ENCODE results near the gene DGKZ. TPM values are rescaled to one million over a fixed set of nuclear protein-coding genes. Genes with fewer than 3 reads are reported as not detected.
"Not testable (repeated sequence)": the region's sequence is repeated elsewhere in the genome, so short reads cannot be mapped to it uniquely, and the experiment has no call there.

Gene DGKZ
- total RNA-seq, 1 experiment from 2014 or later, result 14.8 TPM

GRCh38 chr11:46363455-46364005 is 16.3 kb downstream of the DGKZ start:
- DNase-seq (ENCODE audit: extremely low read depth, low read depth), result no peak

- no peak for DNase-seq (ENCODE audit: extremely low read depth, low read depth)
Observed at GRCh38 chr11:46364056-46364455, 16.8 kb downstream of the DGKZ start.

GRCh38 chr11:46364791-46365190 is 17.5 kb downstream of the DGKZ start:
- DNase-seq (ENCODE audit: extremely low read depth, low read depth), result no peak

GRCh38 chr11:46366260-46366659 is 19.0 kb downstream of the DGKZ start:
- DNase-seq (ENCODE audit: extremely low read depth, low read depth), result no peak

GRCh38 chr11:46366661-46367161 is 19.4 kb downstream of the DGKZ start:
- DNase-seq (ENCODE audit: extremely low read depth, low read depth), result no peak

GRCh38 chr11:46367244-46367915 is 20.1 kb downstream of the DGKZ start:
- no peak for DNase-seq (ENCODE audit: extremely low read depth, low read depth)

- no peak for DNase-seq (ENCODE audit: extremely low read depth, low read depth)
Observed at GRCh38 chr11:46367916-46368267, 20.6 kb downstream of the DGKZ start.

- no peak for DNase-seq (ENCODE audit: extremely low read depth, low read depth)
Observed at GRCh38 chr11:46369458-46370152, 22.3 kb downstream of the DGKZ start.

- DNase-seq (ENCODE audit: extremely low read depth, low read depth), result no peak
Observed at GRCh38 chr11:46370253-46370652, 23.0 kb downstream of the DGKZ start.

GRCh38 chr11:46371262-46371661 is 24.0 kb downstream of the DGKZ start:
- not testable (repeated sequence) for DNase-seq (ENCODE audit: extremely low read depth, low read depth)

- DNase-seq (ENCODE audit: extremely low read depth, low read depth), result no peak
Observed at GRCh38 chr11:46372086-46372485, 24.8 kb downstream of the DGKZ start.

- not testable (repeated sequence) for DNase-seq (ENCODE audit: extremely low read depth, low read depth)
Observed at GRCh38 chr11:46372501-46372900, 25.2 kb downstream of the DGKZ start.

GRCh38 chr11:46373787-46374740 is 26.8 kb downstream of the DGKZ start:
- no peak for DNase-seq (ENCODE audit: extremely low read depth, low read depth)

GRCh38 chr11:46374815-46375214 is 27.6 kb downstream of the DGKZ start:
- DNase-seq (ENCODE audit: extremely low read depth, low read depth), result no peak

- no peak for DNase-seq (ENCODE audit: extremely low read depth, low read depth)
Observed at GRCh38 chr11:46375392-46376101, 28.3 kb downstream of the DGKZ start.

- DNase-seq (ENCODE audit: extremely low read depth, low read depth), result no peak
Observed at GRCh38 chr11:46376258-46377050, 29.2 kb downstream of the DGKZ start.

GRCh38 chr11:46377290-46377689 is 30.0 kb downstream of the DGKZ start:
- DNase-seq (ENCODE audit: extremely low read depth, low read depth), result no peak

GRCh38 chr11:46377831-46378230 is 30.6 kb downstream of the DGKZ start:
- no peak for DNase-seq (ENCODE audit: extremely low read depth, low read depth)

- DNase-seq (ENCODE audit: extremely low read depth, low read depth), result no peak
Observed at GRCh38 chr11:46378296-46378695, 31.0 kb downstream of the DGKZ start.
